ENCODE measurements around the gene DNAAF1.
"Not testable (repeated sequence)": the region's sequence is repeated elsewhere in the genome, so short reads cannot be mapped to it uniquely, and the experiment has no call there.

Gene DNAAF1

DNA sequence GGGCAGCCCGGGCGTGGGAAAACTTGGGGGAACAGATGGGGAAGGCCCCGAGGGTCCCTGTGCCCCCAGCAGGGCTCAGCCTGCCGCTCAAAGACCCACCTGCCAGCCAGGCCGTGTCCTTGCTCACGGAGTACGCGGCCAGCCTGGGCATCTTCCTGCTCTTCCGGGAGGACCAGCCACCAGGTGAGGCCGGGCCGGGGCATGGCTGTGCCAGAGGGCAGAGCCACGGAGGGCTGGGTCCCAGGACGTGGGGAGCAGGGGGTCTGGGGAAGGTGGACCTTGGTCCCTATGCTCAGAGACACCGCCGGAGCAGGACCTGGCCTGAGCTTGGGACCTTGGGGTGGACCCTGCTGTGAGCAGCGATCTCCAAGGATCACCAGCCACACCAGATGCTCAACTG is 46.4 kb downstream of the DNAAF1 start:
- FAIRE-seq (no peak), DNase-seq (ENCODE audit: insufficient read length) (no peak)
- TF ChIP-seq POLR2AphosphoS5 (IDR thresholded peaks at IDR 0.05; ENCODE audit: low read depth, low read length) = no peak
- no peak for TF ChIP-seq TAF1 (IDR thresholded peaks at IDR 0.05; ENCODE audit: borderline replicate concordance, low read depth, low read length)
- TF ChIP-seq POLR2A (IDR thresholded peaks at IDR 0.05; ENCODE audit: low read depth, low read length) = no peak

GRCh38 chr16:84193480-84193879 is 48.4 kb downstream of the DNAAF1 start:
- FAIRE-seq (no peak), DNase-seq (ENCODE audit: insufficient read length) (no peak)
- no peak for TF ChIP-seq POLR2A (IDR thresholded peaks at IDR 0.05; ENCODE audit: low read depth, low read length)
- TF ChIP-seq TAF1 (IDR thresholded peaks at IDR 0.05; ENCODE audit: borderline replicate concordance, low read depth, low read length) = no peak
- TF ChIP-seq POLR2AphosphoS5 (IDR thresholded peaks at IDR 0.05; ENCODE audit: low read depth, low read length) = no peak

DNA sequence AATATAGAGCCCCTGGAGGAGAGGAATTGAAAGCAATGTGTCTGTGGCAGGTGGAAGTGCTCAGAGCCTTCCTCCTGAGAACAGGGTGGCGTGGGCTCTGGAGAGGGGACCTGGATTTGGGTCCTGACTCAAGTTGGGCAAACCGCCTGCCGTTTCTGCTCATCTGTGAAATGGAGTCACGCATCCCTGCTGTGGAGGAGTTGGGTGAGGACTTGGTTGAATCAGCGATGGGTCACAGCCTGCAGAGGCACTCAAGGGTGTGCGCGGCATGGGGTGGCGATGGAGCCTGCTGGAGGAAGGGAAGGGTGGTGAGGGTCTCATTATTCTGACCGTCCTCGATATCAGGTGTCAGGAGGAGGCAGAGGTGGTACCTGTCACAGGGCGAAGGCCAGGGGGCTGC is 48.9 kb downstream of the DNAAF1 start:
- FAIRE-seq (no peak), DNase-seq (ENCODE audit: insufficient read length) (no peak)
- no peak for TF ChIP-seq POLR2A (IDR thresholded peaks at IDR 0.05; ENCODE audit: low read depth, low read length)
- TF ChIP-seq TAF1 (IDR thresholded peaks at IDR 0.05; ENCODE audit: borderline replicate concordance, low read depth, low read length) = no peak
- no peak for TF ChIP-seq POLR2AphosphoS5 (IDR thresholded peaks at IDR 0.05; ENCODE audit: low read depth, low read length)

- FAIRE-seq = no peak
These were observed 49.5 kb downstream of the DNAAF1 start for GRCh38 chr16:84194470-84195200.

DNA sequence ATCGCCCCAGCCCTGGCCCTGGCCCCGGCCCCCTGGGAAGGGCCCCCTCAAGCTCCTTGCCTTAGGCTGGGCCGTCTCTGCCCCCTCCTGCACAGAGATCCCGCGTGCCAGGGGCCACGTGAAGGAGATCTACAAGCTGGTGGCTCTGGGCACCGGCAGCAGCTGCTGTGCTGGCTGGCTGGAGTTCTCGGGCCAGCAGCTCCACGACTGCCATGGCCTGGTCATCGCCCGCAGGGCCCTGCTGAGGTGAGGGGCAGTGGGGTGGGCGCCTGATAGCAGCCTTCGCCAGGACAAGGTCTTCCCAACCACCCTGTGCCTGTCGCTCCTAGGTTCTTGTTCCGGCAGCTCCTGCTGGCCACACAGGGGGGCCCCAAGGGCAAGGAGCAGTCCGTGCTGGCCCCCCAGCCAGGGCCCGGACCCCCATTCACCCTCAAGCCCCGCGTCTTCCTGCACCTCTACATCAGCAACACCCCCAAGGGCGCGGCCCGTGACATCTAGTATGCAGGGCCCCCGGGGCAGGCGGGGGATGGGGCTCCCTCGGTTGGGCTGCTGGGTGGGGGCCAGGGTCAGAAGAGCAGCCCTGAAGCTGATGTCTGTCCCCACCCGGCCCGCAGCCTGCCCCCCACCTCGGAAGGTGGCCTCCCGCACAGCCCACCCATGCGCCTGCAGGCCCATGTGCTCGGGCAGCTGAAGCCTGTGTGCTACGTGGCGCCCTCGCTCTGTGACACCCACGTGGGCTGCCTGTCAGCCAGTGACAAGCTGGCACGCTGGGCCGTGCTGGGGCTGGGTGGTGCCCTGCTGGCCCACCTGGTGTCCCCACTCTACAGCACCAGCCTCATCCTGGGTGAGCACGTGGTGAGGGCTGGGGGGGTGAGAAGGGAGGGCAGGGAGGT is 50.3 kb downstream of the DNAAF1 start:
- no peak for FAIRE-seq
- no peak for DNase-seq (ENCODE audit: insufficient read length)
- TF ChIP-seq POLR2AphosphoS5 (IDR thresholded peaks at IDR 0.05; ENCODE audit: low read depth, low read length) = no peak
- TF ChIP-seq TAF1 (IDR thresholded peaks at IDR 0.05; ENCODE audit: borderline replicate concordance, low read depth, low read length) = no peak
- no peak for TF ChIP-seq POLR2A (IDR thresholded peaks at IDR 0.05; ENCODE audit: low read depth, low read length)

More at GRCh38 chr16:84194470-84195200, 49.5 kb downstream of the DNAAF1 start:
- no peak for TF ChIP-seq TAF1 (IDR thresholded peaks at IDR 0.05; ENCODE audit: borderline replicate concordance, low read depth, low read length)
- no peak for TF ChIP-seq POLR2AphosphoS5 (IDR thresholded peaks at IDR 0.05; ENCODE audit: low read depth, low read length)
- no peak for TF ChIP-seq POLR2A (IDR thresholded peaks at IDR 0.05; ENCODE audit: low read depth, low read length)
- DNase-seq (ENCODE audit: insufficient read length) = no peak

DNA sequence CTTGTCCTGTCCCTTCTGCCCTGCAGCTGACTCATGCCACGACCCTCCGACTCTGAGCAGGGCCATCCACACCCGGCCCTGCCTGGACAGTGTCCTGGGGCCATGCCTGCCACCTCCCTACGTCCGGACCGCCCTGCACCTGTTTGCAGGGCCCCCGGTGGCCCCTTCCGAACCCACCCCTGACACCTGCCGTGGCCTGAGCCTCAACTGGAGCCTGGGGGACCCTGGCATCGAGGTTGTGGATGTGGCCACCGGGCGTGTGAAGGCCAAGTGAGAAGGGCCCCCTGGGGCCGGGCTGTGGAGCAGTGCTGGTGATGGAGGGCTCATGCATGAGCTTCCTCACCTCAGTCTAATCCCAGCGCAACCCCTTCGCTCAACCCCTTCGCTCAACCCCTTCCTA is 51.0 kb downstream of the DNAAF1 start:
- DNase-seq (ENCODE audit: insufficient read length) = no peak
- TF ChIP-seq TAF1 (IDR thresholded peaks at IDR 0.05; ENCODE audit: borderline replicate concordance, low read depth, low read length) = no peak
- TF ChIP-seq POLR2A (IDR thresholded peaks at IDR 0.05; ENCODE audit: low read depth, low read length) = no peak
- TF ChIP-seq POLR2AphosphoS5 (IDR thresholded peaks at IDR 0.05; ENCODE audit: low read depth, low read length) = no peak
- FAIRE-seq = no peak

GRCh38 chr16:84196727-84197394 is 51.8 kb downstream of the DNAAF1 start:
- DNase-seq (ENCODE audit: insufficient read length) (no peak), FAIRE-seq (no peak)
- no peak for TF ChIP-seq TAF1 (IDR thresholded peaks at IDR 0.05; ENCODE audit: borderline replicate concordance, low read depth, low read length)
- TF ChIP-seq POLR2A (IDR thresholded peaks at IDR 0.05; ENCODE audit: low read depth, low read length) = no peak
- no peak for TF ChIP-seq POLR2AphosphoS5 (IDR thresholded peaks at IDR 0.05; ENCODE audit: low read depth, low read length)

DNA sequence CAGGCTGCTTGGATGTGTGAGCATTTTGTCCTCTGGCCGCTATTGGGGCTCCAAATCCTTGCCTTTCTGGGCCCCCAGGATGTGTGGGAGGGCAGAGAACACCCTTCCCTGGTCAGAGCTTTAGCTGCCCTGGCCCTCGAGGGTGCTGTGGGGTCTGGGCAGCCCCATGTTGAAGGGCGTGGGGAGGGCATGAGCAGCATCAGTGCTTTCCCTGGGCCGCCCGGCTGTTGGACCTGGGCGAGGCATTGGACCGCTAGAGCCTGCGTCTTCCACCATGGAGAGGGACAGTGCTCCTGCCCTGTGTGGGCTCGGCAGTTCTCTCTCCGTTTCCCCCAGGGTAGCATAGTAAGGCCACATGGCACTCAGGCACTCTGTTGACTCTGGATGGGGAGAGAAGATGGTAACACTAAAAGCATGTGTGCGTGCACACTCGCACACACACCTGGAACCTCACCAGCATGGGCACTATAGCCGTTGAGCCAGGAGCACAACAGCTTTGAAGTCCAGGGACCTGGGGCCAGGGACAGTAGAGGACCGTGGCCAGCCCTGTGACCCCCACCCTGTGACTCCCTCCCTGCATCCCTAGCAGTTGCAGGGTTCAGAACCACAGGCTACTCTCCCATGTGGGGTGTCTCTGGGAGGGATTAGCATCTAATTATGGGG is 52.5 kb downstream of the DNAAF1 start:
- no peak for TF ChIP-seq TAF1 (IDR thresholded peaks at IDR 0.05; ENCODE audit: borderline replicate concordance, low read depth, low read length)
- no peak for TF ChIP-seq POLR2A (IDR thresholded peaks at IDR 0.05; ENCODE audit: low read depth, low read length)
- TF ChIP-seq POLR2AphosphoS5 (IDR thresholded peaks at IDR 0.05; ENCODE audit: low read depth, low read length) = no peak
- DNase-seq (ENCODE audit: insufficient read length) (no peak), FAIRE-seq (no peak)

GRCh38 chr16:84198401-84198800 is 53.3 kb downstream of the DNAAF1 start:
- TF ChIP-seq TAF1 (IDR thresholded peaks at IDR 0.05; ENCODE audit: borderline replicate concordance, low read depth, low read length) = no peak
- no peak for TF ChIP-seq POLR2AphosphoS5 (IDR thresholded peaks at IDR 0.05; ENCODE audit: low read depth, low read length)
- TF ChIP-seq POLR2A (IDR thresholded peaks at IDR 0.05; ENCODE audit: low read depth, low read length) = no peak
- no peak for FAIRE-seq
- no peak for DNase-seq (ENCODE audit: insufficient read length)

- DNase-seq (ENCODE audit: insufficient read length) (no peak), FAIRE-seq (no peak)
- TF ChIP-seq POLR2A (IDR thresholded peaks at IDR 0.05; ENCODE audit: low read depth, low read length) = no peak
- no peak for TF ChIP-seq POLR2AphosphoS5 (IDR thresholded peaks at IDR 0.05; ENCODE audit: low read depth, low read length)
- TF ChIP-seq TAF1 (IDR thresholded peaks at IDR 0.05; ENCODE audit: borderline replicate concordance, low read depth, low read length) = no peak
These were observed 54.0 kb downstream of the DNAAF1 start for GRCh38 chr16:84199097-84199496.

DNA sequence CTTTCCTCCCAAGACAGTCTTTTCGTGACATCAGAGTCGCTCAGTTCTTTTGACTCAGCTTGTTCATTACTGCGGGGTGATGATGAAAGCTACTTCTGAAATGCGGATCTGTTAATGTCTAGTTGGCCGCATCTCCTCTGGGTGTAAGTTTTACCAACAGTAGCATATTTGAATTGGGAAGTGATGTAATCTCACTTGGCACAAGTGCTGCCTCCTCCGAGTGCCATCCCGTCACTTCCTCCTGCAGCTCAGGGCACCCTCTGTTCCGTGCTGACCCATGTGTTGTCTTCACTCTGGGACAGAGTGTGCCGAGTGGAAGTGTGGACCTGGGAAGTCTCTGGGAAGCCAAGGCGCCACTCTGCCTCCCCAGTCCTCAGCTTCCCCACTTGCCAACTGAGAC is 54.8 kb downstream of the DNAAF1 start:
- no peak for FAIRE-seq
- DNase-seq (ENCODE audit: insufficient read length) = no peak
- TF ChIP-seq POLR2A (IDR thresholded peaks at IDR 0.05; ENCODE audit: low read depth, low read length) = no peak
- no peak for TF ChIP-seq TAF1 (IDR thresholded peaks at IDR 0.05; ENCODE audit: borderline replicate concordance, low read depth, low read length)
- no peak for TF ChIP-seq POLR2AphosphoS5 (IDR thresholded peaks at IDR 0.05; ENCODE audit: low read depth, low read length)

- not testable (repeated sequence) for FAIRE-seq; DNase-seq (ENCODE audit: insufficient read length)
These were observed 59.4 kb downstream of the DNAAF1 start for GRCh38 chr16:84204551-84204950.

DNA sequence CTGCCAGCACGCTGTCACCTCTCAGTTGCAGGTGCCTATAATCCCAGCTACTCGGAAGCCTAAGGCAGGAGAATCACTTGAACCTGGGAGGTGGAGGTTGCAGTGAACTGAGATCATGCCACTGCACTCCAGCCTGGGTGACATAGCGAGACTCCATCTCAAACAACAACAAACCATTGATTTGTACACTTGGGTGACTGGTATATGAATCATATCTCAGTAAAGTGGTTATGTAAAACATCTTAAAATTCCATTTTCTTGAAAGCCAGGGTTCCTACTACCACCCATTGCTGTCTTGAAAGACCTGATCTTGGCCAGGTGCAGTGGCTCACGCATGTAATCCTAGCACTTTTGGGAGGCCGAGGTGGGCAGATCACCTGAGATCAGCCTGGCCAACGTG is 60.0 kb downstream of the DNAAF1 start:
- FAIRE-seq; DNase-seq (ENCODE audit: insufficient read length): not testable (repeated sequence)

All from GM12892 (cell line).